ENCODE results near the gene KEL.

Gene KEL

DNA sequence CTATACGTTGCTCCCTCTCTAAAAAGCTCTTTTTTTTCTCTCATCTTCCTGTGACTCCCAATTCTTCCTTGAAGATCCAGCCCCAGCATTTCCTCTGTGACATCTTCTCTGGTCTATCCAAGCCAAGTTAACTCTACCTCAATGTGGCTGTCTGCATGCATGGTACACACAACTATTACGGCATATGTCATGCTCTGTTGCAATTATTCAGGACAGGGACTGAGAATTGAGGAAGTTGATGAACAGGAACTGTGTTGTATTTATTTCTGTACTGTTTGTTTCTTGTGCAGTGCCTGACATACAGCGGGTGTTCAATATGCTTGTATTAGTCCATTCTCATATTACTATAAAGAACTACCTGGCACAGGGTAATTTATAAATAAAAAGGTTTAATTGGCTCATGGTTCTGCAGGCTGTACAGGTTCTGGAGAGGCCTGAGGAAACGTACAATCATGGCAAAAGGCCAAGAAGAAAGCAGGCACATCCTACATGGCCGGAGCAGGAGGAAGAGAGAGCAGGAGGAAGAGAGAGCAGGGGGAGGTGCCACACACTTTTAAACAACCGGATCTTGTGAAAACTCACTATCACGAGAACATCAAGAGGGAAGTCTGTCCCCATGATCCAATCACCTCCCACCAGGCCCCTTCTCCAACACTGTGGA, 34.9 kb downstream of the KEL start:
- no peak for DNase-seq

DNA sequence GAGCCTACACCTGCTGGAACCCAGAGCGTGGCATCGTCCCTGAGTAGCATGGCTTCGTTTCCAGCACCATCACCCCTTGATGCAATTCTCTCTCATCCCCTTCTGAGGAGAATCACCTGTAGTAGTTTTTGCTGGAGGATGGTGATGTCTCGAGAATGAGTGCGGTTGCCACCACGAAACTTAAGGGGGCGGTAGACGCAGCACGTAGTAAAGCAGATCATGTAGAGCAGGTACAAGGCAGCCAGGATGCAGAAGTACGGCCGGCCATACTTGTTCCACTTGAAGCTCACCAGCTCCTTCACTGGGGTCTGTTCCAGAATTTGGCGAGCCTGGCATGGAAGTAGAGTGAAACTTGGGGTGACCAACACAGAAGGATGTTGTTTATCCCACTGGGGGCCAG, 36.8 kb downstream of the KEL start:
- DNase-seq: no peak

GRCh38 chr7:142923391-142923790, 38.8 kb downstream of the KEL start:
- DNase-seq: no peak

DNA sequence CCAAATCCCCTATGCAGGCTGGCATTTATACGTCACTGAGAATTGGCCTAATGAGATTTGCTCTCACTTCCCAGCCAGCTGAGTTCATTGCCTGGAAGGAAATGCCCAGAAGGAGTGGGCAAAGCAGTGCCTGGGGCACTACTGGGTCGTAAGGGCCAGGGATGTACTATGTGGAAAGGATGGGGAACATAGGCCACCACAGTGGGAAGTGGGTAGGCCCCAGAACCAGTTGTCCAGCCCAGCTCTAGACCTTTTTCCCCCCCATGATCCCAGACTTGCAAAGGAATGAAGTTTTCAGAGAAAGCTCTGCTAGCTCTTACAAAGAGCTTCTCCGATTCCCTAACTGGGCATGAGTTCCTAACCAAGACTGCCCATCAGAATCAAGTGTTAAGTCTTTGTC, 42.5 kb downstream of the KEL start:
- no peak for DNase-seq

DNA sequence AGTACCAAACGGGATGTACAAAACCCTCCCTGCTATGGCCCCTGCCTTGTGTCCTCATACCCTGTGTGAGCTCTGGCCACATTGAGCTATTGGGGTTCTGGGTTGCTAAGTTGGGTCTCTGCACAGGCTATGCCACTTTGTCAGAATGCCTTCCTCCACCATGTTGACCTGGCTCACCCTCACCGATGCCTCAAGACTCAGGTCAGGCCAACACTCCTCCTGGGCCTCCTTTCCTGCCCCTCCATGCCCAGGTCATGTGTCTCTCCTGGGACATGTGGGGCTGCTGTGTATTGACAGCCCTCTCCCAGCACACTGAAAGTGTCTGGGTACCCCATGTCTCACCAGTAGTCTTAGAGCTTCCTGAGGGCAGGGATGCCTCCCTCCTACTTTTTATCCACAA, 43.3 kb downstream of the KEL start:
- DNase-seq: no peak

DNA sequence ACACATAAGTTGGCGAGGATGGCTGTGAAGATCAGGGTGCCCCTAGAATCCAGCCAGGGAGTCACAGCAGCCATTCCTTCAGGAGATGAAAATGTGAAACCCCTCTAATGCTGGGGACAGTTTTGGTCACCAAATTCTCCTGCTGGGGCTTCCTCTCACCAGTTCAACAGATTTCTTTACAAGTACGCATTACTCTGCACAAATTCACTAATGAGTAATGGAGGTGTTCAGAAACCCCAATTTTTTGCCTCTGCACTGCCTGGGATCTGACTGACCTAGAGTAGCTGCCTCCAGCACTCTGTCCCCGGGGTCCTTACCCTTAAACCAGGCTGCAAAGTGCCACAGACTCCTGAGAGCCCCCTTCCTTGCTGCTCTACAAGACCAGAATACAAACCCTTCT, 44.7 kb downstream of the KEL start:
- no peak for DNase-seq

- no peak for DNase-seq
These were observed 45.7 kb downstream of the KEL start for GRCh38 chr7:142916508-142916907.

- no peak for DNase-seq
These were observed 46.8 kb downstream of the KEL start for GRCh38 chr7:142915315-142915714.

DNA sequence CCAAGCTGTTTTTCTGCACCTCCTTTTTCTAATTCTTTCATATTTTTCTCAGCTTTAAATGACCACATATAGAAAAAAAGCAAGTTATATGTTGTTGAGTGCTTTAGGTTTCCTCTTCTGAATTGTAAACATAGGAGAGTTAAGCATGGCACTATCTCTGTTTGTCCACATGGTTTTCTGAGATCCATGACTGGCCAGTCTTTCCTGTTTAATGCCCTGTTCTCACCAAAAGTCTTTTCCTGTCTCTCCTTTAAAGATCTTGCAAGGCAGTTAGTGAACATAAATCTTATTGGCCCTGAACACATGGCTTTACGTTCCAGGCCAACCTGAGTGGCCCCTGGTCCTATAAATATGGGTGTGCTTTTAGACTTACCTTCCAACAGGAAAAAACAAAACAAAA, 48.0 kb downstream of the KEL start:
- DNase-seq: no peak

- DNase-seq: no peak
These were observed 48.6 kb downstream of the KEL start for GRCh38 chr7:142913566-142913965.

DNA sequence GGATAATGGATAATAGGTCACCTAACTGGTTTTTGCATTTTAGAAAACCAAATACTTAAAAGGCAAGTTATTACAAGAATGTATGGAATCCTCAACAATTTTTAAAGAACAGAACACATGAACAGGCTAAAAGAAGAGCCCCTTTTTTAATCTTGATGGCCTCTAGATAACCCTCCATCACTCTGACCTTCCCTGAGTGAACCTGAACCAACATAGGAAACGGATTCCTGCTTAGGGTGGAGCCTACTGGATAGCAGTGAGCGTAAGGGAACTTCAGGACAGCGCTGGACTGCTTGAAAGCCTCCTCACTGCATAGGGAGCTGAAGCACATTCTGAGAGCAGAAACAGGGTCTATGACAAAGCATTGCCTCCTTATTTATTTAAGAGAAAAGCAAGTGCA, 49.1 kb downstream of the KEL start:
- no peak for DNase-seq

DNA sequence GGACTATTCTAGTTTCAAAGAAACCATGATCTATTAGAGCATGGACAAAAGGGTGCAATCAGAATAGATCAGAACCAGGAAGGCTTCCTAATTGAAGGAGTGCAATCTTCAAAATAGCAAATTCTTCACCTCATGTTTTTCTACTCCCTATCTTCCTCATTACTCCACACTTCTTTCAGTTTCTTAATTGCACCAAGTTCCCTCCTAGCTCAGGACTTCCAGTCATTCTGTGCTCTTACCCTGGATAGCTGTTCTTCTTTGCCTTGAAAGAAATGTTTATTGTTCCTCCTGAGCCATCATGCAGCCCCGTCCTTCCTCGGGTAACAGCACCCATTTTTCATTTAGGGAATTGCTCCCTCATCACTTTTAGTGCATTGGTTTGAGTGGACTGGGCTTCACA, 51.7 kb downstream of the KEL start:
- DNase-seq: no peak

- no peak for DNase-seq
These were observed 52.1 kb downstream of the KEL start for GRCh38 chr7:142910031-142910433.

- no peak for DNase-seq
These were observed 53.0 kb downstream of the KEL start for GRCh38 chr7:142908921-142909890.

DNA sequence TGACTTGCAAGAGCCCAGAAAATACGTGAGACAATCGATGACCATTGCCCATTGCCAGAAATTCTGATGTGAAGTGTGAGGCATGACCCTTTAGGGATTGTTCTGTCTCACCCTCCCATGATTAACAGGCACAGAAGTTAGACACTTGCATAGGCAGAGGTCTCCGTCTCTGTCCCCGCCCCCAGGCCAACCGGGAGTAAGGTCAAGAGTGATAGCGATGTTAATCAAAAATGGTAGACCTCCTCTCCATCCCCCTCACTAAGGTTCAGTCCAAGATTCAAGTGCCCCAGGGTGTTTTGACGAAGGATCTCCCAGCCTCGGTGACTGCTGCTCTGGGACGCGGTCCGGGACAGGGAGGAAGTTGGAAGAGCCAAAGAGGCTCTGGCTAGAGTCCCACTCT, 53.9 kb downstream of the KEL start:
- no peak for DNase-seq

DNA sequence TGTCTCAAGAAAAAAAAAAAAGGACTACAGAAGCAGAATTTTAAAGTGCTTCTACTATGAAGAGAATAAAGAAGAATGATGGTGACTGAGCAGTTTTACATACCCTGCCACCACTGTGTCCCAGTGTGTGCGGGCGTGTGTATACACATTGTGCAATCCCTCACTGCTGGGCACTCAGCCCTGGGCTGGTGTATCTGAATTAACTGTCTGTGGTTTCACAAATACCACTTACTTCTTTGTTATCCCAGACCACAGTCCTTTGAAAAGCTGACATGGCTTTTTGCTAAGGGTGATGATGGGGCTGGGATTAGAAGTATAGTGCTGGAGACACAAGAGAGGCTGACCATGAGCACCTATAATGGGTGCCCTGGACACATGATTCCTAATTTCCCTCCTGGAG, 55.5 kb downstream of the KEL start:
- no peak for DNase-seq

DNA sequence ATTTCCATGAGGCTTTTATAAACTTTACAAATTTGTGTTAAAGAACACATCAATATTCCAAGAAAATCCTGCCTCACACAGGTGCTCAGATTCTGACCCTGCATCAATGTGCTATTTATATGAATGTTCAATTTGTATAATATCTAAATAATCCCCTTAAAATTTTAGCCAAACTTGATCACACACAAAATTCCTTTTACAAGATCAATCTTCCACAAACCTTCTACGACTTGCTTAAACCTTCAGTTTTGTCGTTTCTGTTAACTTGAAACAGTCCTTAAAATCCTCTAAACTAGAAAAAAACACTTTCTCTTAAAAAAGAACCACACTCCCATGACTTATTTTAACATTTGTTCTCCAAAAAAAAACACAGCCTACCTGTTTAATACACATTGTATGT, 56.4 kb downstream of the KEL start:
- no peak for DNase-seq

DNA sequence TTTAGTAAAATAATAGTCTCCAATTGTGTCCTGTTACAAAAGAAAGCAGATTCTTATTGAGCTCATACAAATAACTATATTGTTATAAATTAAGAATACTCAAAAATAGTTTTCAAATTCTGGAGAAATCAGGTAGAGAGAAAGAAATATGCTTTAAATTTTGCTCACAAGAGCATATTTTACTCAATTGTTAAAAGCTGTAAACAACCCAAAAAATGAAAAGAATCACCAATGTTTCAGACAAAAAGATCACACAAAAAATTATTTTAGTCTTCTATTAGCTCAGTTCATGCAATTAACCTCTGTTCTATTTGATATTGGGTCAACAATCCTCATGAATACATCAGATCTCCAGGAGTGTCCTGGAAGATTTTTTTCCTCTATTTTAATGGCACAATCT, 58.0 kb downstream of the KEL start:
- DNase-seq: no peak

DNA sequence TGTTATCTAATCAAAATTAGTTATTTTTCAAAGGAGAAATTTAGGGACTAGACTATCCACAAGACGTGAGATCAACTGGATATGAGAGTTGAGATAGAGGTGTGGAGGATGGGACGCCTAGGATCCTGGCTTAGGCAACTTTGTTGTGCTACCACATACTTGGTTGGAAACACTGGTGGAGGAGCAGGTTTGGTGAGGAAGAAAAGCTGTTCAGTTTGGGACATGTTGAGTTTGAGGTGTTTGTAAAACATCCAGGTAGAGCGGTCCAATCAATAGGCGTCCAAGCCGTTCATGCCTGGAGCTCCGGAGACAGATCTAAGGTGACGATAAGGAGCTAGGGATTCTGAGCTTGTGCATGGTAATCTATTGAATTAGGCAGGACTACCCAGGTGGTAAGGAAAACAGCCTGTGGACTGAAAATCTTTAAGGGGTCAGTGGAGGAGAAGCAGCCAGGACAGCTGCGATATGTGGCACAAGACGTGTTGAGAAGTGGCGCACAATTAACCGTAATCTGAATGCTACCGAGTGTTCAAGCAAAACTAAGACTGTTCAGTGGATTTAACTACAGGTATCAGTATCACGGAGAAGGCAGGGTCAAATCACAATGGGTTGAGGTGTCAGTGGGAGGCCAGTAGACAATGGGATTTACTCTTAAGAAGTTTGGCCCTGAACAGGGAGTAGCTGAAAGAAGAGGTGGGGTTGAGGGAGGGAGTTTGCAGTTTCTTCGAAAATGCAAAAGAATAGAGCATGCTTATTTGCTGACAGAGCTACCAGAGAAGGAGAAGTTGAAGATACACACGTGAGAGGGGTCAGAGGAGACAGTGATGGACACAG, 60.5 kb downstream of the KEL start:
- DNase-seq: no peak

DNA sequence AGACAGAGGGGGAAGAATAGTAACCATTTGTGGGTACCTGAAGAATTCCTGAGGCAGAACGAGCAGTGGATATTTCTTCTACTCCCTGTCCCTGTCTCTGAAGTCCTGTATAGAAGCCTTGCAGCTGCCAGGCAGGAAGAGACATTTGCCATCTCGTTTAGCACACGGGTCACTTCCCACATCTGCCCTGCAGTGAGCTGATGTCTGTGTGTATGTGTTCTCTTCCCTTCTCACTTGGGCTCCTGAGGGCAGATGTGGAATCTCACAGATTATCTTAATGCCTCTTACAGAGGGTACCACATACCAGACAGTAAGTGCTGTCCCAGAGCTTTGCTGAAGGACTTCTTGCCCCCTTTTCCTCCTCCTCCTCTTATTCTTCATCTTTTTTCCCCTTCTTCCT, 62.5 kb downstream of the KEL start:
- DNase-seq: no peak

GRCh38 chr7:142898377-142899170, 63.6 kb downstream of the KEL start:
- DNase-seq: no peak

- DNase-seq: no peak
These were observed 64.5 kb downstream of the KEL start for GRCh38 chr7:142897691-142898090.
